SIG-M5 treated with dmso at 0.1 percent for 504 hours (cell line): ENCODE results near the gene TBC1D16.

ENCODE experiments used
- DNase-seq: peaks from one replicate; lab custom pipeline; 2025; ENCODE audit not compliant: unreplicated experiment; lab: John Stamatoyannopoulos, UW

The TBC1D16 gene

DNA sequence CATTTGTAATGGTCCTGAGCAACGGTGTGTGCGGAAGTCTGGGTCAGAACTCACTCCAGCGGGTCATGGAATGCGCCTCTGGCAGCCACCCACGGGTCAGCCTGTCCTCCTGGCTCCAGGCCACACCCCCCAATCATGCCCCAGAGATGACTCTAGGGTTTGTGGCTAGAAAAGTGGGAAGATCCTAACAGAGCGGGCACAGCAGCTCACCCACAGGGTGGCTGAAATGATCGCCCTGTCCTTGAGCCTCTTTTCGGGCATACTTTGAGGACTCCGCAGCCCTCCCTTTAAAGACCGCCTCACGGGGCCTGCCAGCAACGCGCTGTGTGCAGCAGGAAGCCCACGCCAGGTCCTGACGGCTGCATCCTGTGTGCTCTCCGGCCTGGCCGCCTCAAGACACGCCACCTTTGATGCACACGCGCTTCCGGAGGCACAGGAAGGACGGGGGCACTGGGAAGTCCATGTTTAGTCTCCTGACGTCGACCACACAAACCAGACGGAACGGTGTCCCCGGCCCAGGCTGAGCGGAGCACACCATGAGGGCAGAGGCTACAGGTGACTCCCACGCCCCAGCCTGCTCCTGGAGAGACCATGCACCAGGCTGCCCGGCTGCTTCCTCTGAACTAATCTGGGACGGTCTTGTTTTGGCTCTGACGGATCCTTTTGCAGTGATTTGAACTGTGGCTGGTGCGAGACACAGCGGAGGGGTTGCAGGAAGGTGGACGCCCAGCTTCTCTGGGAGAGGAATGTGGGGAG lies 92.9 kb downstream of the TBC1D16 start:
- no peak for DNase-seq

DNA sequence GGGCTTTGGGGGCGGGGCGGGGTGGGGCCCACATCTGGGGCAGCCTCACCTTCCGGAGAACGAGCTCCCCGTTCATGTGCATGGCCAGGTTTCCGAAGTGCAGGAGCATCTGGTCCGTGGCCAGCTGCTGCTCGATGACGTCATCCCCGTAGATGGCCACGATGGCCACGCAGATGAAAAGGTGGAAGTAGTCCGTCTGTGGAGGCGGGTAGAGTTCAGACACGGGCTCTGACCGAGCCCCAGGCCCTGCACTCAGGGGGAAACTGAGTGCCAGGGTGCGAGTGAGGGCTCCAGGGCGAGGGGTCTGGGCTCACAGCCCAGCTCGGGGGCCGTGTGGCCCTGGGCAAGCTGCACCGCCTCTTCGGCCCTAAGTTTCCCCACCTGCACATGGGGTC lies 93.7 kb downstream of the TBC1D16 start:
- no peak for DNase-seq

GRCh38 chr17:79941088-79942010 lies 94.3 kb downstream of the TBC1D16 start:
- DNase-seq: no peak

GRCh38 chr17:79940459-79941087 lies 95.1 kb downstream of the TBC1D16 start:
- no peak for DNase-seq

DNA sequence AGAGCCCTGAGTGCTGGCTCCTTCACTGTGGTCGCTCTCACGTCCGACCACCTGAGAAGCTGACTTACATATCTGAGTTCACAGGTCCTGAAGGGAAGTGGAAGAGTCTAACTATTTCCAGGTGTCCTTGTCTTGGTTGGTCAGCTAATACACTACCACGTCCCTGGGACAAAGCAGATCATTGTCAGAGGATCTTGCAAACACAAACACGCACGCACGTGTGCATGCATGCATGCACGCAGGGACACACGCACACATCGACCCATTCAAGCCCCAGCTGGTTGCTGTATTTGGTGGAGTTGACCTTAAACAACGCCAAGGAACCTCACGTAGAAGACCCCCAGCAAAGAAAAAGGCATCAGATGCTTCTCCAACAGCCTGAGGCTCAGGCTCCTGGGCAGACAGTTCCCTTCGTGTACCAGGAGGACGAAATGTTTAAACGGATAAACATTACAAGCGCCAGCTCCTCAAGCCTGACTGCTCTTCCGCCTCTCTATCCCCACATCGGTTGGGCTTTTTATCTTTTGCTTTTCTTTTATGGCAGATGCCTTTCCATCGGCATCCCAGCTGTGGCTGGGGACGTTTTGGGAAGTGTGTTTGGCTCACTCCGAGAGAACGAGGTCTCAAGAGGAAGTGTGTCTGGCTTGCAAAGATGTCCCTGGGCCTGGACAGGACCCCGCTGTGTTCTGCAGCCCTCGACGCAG lies 95.8 kb downstream of the TBC1D16 start:
- no peak for DNase-seq

DNA sequence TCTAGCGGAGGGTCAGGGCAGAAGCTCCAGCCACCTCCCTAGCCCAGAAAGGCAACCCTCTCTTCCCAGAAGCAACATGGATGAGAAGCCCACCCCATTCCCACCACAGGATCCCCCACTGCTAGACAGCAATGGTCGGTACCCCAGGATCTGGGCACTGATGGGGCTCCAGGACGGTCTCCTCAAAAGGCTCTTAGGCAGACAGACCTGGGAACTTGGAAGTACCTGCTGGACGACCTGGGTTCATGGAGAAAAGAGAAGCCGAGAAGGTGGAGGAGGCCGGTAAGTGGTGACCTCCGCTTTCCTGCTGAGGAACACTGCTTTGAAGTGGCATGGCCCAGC lies 96.6 kb downstream of the TBC1D16 start:
- DNase-seq: no peak

DNA sequence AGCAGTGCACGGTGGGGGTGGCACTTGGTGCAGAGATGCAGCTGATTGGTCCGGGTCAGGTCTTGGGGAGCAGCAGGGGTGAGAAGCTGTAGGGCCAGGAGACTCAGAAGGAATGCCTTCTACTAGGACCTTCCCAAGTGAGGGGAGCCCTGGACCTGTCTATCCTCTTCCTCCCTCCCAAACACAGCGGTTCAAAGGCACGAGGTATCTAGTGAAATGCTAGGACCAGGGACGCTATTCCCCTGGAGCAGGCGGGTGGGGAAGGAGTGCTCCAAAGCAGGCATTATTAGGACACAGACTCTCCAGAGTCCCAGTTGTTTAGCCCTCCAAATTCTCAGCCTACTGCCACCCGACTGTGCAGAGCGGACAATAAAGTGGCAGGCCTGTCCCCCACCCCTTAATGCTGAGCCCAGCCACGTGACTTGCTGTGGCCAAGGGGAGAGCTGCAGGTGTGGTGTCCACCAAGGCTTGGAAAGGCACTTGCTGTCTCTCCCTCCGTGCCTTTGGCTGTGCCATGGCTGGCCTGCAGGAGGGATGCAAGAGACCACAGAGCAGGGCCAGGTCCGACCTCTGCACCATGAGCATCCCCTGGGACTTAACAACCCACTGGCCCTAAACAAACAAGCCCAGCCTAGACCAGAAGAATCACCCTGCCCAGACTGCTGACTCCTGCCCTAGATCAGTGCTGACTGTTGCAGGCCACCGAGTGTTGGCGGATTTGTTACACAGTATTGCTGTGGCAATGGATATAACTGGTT lies 97.2 kb downstream of the TBC1D16 start:
- no peak for DNase-seq

DNA sequence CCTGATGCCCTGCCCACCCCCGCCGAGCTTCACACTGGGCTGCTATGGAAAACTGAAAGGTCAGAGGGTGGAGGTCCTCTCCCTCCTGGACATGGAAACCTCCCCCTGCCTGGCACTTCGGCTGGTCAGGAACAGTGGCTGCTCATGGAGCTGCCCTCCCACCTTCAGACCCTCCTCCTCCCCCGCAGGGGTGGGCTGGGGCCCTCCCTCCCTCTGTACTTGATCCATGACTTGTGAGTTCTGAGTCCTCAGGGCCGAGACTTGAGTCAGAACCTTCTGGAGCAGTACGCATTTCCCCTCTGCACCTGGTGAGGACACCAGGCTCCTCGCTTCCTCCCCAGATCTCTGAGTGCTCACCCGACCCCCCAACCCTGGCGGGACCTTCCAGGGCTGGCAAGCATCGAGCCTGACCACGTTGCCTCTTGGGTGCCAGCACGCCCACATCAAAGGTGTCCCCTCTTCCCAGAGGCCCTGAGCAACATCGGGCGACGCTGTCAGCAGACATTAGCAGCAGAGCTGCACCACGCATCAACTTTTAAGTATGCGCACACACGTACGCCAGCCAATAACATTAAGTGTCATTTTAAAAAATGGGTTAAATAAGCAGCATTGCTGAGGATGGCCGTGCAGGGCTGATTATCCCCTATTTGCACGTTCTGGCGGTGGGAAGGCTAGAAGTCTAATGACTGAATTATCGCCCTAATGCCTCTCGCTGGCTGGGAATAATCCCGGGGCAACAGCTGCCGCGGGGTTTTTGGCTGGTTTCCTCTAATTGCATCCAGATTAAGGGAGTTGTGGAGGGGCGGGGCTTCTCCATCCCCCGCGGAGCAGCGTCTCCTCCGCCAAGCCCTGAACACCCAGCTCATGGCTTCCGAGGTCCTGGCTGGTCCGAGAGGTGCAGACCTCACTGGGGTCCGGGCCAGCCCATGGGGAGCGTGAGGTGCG lies 98.0 kb downstream of the TBC1D16 start:
- DNase-seq: no peak

DNA sequence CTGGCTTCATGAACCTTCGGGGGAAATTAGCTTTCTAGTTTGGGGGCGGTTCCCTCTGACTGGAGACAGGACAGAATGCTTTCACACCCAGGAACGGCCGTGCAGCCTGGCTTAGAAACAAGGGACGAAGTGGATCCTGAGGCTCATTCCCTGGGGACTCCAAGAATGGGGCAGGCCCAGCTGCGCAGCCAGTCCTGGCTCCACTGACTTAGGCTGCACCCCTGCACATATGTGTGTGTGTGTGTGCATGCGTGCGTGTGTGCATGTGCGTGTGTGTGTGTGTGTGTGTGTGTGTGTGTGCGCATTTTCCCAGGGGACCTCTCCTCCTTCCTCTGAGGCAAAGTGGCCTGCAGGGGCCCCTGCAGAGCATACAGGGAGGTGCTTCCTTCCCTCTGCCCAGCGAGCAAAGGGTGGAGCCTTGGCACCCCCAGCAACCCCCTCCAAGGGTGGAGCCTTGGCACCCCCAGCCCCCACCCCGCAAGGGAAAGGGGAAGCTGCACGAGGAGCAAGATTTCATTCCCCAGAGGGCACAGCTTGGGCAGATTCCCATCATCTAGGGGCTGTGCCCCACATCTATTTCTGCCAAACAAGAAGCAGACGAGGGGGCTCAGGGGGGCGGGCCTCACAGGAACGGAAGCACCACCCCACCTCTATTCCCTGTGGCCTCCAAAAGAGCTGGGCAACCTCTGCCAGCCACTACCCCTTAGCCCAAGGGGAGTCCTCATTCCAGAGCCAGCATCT lies 98.9 kb downstream of the TBC1D16 start:
- no peak for DNase-seq

- no peak for DNase-seq
Measured at GRCh38 chr17:79936050-79936449, 99.6 kb downstream of the TBC1D16 start.

GRCh38 chr17:79935197-79935885 lies 100.3 kb downstream of the TBC1D16 start:
- no peak for DNase-seq

GRCh38 chr17:79934653-79934970 lies 101.1 kb downstream of the TBC1D16 start:
- no peak for DNase-seq

GRCh38 chr17:79933863-79934652 lies 101.6 kb downstream of the TBC1D16 start:
- DNase-seq: peak; percentile 73

GRCh38 chr17:79932451-79933306 lies 103.0 kb downstream of the TBC1D16 start:
- no peak for DNase-seq

DNA sequence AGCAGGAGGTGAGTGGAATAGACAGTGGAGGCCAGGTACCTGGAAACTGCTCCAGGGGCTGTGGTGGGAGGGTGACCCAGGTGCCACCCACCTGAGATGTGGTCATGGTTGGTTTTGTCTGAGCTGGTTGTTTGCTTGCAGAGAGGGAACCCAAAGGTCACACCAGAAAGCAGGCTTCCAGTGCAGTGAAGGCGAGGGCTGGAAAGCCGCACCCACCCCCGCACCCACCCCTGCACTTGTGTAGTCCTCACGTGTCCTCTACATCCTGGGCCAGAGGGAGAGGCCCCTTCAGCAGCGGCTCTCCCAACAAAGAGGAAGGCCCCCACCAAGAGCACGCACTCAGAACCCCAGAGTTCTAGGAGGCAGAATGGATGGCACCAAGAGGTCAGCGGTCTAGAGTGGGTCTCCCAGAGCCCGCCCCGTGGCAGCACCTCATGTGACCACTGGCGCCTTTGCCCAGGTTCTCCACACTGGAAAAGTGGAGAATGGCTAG lies 103.8 kb downstream of the TBC1D16 start:
- no peak for DNase-seq
